Stimulated activated CD4-positive, alpha-beta T cell treated with anti-CD3 and anti-CD28 coated beads, Interleukin-15, amount 100 ng/mL, for 1 hour (primary cell): ENCODE measurements around the gene CDK2AP2.

ENCODE experiments used
- DNase-seq, 2 donors: peaks; one replicate each; pipeline ENCODE4 v3.0.0-alpha.2; 2020; ENCODE audit warnings: low read depth in 1 of 2, low spot score in 1 of 2

CDK2AP2 gene

DNA sequence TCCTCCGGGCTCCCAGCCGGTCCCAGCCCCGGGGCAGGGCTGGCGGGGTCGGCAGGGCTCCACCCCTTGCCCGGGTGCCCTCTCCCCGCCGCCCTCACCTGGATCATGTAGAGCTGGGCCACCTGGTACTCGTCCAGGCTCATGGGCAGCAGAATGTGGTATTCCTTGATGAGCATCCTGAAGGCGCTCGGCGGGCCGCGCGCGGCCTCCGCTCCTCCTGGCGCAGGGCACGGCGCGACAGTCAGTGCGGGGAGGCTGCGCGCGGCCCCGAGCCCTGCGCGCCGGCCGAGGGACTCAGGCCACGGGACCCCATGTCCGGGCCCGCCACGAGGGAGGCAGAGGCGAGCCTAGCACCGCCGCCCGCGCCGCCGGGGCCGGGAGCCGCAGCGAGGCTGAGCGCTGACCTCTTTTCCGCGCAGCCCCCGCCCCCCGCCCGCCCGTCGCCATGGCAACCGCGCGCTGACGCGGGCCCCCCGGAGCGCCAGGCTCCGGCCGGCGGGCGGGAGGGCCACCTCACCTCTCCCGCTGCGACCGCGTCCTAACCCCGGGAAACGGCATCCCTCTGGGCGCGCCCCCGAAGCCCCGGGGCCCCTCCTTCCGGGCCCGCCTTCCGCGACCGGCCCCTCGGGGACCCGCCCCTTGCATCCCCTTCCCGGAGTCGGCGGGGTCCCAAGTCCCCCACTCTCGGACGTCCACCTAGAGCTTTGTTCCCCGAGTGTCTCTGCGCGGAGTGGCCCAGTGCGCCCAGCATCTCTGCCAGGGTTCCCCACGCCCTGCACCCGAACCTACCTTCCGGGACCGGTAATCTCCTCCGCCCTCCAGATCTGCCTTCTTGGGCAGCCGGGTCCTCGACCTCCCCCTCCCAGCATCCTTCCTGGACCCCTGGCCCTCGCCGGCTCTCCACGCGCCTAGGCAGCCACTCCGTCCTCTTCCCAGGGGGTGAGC, 3.7 kb downstream of the CDK2AP2 start:
- no peak for DNase-seq

DNA sequence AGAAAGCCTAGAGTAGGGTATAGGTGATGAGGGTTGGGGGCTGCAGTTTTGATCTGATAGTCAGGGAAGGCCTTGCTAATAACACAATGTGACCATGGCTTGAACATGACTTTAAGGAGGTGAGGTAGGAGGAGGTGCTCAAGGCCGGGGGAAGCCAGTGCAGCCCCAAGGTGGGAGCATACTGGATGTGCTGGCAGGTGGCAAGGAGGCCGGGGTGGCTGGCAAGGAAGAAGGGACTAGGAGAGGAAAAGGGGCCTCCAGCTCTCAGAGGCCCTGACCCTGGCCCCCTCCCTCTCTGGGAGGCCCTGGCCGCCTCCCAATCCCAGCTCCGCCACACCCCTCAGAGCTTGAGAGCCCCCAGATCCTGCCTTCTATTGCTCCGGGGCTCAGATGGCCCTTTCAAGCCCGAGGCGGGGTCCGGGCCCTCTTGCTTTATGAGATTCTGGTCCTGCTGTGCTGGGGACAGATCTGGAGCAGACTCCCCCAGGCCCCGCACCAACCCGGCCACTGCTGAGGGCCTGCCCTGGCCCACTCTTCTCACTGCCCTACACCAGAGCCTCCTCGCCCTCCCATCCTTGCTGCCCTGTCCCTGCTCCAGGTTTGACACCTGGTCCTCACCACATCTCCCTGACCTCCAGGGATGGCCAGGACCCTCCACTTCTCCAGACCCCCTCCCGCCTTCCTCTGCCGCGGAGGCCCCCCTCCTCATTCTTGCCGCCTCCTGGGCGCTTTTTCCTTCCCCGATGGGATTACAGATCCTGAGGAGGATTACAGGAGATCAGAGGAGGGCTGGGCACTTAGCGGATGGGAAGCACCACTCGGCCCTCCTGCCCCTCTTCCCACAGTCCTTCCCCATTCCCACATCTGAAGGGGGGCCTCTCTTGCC, 4.6 kb downstream of the CDK2AP2 start:
- no peak for DNase-seq

DNA sequence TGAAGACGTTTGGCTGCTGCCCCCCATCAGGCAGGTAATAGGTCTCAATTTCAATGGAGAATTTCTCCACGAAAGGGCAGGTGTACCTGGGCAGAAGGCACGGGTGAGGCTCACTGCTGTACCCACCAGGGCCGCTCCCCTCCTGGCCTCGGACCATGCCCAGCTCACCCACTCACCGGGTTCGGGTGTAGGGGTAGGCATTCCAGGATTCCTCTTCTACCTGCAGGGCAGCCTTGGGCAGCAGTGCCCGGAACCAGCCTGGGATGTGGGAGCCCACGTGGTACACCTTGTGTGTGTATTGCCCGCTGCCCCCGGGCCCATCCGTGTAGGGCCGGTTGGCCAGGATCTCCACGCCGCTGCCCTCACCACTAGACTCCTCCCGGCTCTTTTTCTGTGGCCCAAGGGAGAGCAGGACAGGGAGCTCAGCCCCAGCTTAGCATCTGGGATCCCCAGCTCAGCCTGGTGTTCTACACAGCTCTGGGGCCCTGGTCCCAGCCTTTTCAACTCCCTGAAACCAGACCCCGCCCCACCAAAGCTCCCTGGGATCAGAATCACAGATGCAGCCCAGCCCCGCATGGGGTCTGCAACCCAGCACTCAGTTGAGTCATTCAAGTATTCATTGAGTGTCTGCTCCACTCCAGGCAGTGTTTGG, 5.5 kb downstream of the CDK2AP2 start:
- DNase-seq: no peak

DNA sequence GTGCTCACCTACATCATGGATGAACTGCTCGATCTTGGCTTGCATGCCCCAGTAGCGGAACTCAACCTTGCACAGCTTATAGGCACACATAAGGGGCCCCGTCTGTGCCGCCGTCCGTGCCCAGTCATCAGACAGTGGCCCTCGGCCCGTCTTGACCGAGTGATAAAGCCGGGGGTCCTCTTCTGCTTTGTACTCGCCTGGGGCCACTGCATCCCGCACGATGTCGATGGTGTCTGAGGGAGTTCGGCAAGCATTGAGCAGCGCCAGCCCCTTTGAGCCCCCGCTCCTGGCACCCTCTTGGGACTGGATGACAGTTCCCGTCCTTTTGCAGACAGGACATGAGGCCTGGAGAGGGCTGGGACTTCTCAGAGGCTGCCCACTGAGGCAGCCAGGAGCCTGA, 6.1 kb downstream of the CDK2AP2 start:
- no peak for DNase-seq

DNA sequence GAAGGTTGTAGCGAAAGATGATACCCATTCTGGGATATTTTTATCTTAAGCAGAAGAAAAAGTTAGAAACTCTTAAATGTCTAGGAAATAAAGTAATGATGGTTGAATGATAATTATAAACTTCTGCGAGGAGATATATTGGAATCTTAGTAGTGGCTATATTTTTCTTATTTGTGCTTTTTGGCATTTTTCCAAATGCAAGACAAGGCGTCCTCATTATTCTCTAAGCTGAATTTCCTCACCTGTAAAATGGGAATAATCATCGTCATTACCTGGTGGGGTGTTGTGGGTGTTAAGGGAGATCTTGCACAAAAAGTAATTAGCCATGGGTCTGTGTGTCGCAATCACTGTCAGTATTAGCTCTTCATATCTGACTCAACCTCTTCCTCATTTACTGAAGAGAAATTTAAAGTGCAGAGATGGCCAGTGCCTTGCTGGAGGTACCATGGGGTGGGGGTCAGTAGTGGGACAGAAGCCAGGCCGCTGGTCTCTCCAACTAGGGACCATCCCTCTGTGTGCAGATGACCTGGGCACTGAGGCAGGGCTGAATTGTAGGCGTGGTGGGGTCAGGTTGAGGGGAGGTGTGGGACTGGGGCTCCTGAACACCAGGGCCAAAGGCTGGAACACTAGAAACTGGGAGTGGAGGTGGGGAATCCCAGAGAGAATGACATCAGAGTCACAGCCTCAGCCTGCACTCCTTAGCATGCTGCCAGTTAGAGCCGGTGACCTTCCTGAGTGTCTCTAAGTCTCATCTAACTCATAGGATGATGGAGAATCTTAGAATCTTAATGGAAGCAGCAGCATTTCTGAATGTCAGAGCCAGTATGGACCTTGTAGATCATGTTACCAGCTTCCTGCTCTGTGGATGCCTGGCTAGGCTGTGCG, 6.9 kb downstream of the CDK2AP2 start:
- DNase-seq: no peak

DNA sequence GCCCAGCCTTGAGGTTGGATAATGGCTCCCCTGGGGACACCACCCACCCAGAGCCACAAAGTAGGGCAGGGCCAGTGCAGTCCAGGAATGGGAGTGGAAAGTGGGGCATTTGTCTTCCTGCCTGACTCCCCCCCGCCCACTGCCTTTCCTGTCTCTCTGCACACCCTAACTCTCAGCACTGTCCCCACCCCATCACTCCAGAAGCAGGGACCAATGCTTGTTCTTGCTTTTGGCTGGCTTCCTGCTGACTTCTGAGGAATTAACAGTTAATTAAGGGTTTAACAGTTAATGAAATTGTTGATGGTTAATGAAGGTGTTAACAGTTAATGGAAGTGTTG, 7.5 kb downstream of the CDK2AP2 start:
- no peak for DNase-seq

DNA sequence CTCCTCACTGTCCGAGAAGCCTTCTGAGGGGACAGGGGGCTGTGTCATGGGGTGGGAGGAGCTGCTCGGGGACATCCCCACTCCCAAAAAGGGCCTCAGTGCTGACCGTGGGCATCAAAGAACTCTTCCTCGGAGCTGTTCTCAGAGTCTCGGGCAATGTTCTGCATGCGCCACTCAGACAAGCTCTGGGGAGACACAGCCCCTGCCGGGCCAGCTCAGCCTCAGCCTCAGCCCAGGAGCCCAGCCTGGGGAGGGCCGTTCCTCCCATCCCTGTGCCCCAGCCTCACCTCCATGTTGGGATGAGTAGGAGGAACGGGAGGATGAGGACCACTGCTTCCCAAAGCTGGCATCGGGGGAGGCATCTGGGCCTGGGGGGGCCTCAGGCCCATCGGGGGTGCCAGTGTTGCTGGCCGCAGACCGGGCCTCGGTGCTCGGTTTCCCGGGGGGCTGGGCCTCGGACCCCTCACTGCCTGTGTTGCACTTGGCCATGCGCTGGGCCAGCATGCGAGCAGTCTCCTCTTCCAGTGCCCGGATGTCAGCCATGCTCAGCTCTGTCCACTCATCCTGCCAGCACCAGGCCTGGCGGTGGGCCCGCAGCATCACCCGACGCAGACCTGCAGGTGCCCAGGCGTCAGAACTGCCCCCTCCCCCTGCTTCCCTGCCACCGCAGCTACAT, 8.0 kb downstream of the CDK2AP2 start:
- DNase-seq: no peak

DNA sequence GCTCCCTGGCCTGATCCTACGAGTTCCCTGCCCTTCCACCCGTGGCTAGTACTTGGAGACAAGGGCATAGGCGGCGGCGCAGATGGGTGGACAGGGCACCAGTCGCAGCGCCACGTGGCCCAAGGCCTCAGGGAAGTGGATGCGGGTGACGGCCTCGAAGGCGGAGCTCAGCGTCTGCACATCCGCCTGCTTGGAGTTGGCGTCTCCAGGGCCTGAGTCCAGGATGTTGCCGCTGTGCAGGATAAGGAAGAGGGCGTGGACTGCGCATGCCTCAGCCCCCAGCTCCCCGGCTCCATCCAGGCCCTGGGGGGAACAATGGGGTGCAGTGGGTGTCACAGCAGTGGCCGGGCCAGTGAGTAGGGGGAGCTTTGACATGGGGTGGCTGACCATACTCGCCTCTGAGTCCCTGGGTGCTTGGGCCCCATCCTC, 9.4 kb downstream of the CDK2AP2 start:
- no peak for DNase-seq

DNA sequence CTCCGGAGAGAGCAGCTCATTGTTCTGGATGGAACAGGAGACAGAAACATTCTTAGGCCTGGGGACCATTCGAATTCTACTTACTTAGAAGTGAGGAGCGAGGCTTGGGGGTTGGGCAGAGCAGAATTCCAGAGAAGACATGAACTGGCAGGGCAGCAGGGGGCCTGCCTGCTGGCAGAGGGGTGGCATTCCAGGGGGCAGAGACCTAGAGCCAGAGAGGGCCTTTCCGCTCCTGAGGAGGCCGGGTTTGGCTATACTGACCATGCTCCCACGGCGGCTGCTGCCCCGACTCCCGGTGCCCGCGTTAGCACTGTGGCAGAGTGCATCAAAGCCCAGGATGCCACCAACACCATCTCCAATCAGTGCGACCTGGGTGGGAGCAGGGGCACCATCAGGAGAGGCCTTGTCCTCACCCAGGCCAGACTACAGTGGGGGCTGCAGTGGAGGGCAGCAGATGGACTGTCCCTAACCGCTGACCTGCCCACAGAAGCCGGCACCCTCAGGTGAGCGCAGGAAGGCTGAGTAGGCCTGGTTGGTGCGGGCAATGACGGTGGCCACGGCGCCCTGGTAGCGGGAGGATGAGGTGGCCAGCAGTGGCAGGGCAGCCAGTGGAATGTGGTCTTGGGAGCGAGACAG, 10.2 kb downstream of the CDK2AP2 start:
- no peak for DNase-seq

DNA sequence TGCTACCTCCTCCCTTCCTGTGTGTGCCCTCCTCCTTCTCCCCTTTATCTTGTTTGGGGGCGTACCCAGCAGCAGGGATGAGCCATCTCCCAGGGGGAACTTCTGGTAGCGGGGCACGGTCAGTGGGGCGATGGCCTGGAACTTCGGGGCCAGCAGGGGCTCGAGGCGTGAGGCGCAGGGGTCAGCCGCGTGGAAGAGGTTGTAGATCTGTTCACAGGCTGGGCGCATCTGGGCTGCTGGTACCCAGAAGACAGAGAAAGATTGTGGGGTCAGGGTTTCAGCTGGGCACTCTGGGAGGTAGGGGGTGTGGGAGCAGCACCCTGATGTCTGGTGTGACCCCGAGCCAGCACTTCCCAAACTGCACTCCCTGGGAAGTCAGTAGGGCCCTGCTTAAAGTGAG, 11.8 kb downstream of the CDK2AP2 start:
- no peak for DNase-seq

DNA sequence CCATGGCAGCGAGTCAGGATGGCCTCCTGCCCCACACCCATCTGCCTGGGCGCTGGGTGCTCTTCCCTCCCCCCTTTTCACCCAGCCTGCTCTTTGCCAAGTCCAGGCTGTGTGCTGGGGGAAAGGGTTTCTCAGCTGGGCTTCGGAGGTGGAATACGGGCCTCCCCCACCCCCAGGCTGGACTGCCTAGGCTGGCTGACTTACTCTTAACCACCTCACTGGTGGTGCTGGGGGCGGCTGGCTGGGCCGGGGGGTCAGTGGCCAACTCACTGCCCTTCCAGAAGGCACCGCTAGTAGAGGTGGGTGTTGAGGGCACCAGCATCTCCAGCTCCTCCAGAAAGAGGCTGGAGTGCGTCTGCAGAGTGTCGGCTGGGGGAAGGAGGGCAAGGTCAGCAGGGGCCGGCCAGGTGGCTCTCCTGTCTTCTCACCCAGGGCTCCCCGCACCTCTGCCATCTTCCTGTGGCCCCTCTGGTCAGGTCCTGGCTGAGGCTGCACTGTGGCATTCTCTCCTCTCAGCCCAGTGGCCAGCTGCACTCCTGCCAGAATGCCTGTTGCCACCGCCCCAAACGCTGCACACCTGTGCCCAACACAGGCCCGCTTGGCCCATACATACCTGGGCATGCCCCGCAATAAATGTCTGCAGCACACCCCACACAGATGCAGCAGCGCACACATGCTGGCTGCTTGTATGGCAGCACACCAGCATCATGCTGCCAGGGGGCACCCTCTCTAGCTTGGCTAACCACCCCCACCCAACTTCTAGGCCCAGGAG, 12.5 kb downstream of the CDK2AP2 start:
- DNase-seq: no peak

DNA sequence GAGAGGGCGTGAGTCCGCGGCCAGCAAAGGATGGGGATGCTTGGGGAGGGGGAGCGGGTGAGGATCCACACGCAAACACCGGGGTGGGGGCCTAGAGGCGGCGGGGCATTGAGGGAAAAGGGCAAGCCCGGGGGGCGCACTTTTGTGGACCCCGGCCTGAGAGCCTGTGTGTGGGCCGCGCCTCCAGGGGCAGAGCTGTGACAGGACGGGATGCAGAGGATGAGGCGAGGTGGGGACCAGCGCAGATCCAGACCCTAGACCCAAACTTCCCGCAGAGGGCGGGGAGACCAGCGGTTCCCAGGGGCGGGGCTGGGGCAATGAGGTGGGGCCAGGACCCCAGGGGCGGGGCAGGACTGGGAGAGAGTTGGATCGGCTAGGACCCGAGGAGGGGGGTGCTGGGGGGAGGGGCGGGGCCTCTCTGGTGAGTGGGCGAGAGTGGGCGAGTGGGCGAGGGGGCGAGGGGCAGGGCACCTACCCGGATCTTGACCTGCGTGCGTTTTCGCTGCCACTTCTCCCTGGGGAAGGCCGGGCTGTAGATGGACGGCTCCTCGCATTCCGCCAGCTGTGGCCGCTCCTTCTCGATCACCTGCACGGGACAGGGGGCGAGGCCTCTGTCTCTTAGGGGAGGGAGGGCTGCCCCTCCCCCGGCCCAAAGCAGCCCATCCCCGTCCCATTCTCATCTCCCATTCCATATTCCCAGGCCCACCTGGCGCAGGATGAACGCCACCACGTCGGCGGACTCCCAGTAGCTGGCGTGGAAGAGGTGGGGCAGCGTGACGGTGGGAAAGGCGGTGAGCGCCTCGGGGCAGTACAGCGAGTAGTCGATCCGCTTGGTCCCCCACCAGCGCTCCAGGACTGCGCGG, 13.4 kb downstream of the CDK2AP2 start:
- no peak for DNase-seq

DNA sequence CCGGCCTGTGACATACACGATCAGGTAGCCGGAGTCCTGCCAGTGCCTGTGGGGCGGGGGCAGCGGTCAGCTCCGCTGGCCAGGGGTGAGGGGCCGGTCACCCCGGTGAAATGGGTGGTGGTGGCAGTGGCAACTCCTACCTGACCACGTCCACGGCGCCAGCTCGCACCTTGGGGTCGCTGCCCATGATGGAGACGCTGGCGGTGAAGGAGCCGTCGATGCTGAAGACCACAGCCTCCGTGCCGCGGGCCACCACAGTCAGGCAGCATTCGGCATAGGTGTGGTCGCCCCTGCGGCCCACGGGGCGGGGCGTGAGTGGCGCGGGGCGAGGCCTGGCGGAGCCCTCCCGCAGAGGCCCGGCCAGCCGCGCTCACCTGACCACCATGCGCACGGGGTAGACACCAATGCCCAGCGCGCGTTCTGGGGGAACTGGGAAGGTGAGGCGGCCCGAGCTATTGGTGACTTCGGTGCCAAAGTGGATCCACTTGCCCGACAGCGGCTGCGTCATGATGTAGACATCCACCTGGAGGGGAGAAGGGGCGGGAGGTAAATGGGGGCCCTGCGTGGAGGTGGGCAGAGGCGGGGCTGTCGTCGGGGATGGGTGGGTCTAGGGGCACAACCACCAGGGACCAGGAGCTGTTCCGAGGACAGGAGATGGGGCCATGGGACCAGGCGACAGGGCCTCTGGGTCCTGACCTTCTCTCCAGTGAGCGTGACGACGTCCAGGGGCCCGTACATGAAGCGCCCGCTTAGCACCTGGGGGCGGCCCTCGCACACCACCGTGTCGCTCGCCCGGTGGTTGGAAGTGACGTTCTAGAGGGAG, 14.2 kb downstream of the CDK2AP2 start:
- no peak for DNase-seq

DNA sequence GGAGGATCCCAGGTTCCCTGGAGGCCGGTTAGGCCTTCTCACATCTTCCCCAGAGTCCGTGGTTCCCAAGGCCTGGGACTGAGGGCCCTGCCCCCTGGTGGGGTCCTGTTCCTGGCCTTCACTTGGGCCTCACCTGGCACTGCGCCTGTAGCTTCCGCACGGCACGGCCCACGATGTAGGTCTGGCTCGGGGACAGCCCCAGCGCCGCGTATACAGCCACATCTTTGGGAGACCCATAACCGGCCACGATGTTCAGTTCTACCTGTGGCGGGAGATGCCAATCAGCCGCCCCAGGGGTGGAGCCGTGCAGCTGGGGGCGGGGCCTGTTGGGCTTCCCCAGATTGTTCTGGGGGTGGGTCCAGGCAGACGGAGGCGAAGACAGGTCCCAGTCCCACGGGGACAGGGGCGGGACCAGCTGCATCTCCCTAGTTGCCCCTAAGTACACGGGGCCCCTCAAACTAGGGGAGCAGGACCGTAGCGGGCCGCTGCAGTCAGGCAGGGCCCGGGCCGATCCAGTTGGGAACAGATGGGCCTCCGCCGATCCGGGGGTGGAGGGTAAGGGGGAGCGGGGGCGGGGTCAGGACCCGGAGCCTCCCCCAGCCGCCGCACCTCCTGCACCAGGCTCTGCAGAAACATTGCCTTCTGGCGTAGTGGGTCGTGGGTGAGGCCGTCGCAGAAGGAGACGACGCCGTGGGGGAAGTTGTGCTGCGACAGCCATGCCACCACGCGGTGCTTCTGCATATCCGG, 15.0 kb downstream of the CDK2AP2 start:
- no peak for DNase-seq

DNA sequence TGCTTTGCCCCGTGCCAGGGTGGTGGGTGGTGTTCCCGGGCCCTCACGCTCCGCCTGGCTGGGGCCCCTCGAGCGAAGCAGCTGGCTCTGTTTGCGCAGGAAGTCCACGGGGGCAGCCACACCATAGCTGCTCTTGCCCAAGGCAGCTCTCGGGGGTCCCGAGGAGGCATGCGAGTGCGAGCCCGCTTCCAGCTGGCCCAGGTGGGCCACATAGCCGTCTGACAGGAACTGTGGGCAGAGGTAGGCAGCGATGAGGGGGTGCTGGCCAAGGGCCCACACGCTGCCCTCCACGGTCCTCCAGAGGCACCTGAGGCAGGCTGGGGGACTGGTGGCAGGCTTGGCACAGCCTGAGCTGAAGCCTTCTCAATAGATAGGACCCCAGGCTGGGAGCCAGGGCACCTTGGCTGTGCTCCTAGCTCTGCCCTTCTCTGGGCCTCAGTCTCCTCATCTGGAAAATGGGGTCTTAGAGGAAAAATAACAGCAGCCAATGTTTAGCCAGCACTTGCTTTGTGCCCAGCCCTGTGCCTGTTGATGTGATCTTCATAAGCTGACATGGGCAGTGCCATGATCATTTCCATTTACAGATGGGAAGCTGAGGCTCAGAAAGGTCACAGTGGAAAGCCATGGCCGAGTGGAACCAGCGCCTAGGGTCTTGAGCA, 15.8 kb downstream of the CDK2AP2 start:
- no peak for DNase-seq
